MM.1S (cell line): ENCODE results near the gene TMOD1.

ENCODE experiments used
- DNase-seq: peaks from one replicate; pipeline ENCODE4 v3.0.0-alpha.2; 2015
- H2AFZ ChIP-seq: fragments of 300-600 bp; sonication (generic); 2 replicates; pipeline ENCODE4 v1.6.0; 2016; ENCODE audit warnings: antibody characterized with exemption, low read length
- H3F3A ChIP-seq: fragments of 300-600 bp; sonication (generic); 2 replicates; pipeline ENCODE4 v1.6.1; 2016; ENCODE audit warnings: mild to moderate bottlenecking, antibody characterized with exemption, low read length, moderate library complexity, mixed read lengths; ENCODE audit not compliant: insufficient read depth
- H3K27ac ChIP-seq: fragments of 300-600 bp; sonication (generic); 2 replicates; pipeline ENCODE4 v1.5.1; 2016; ENCODE audit warnings: mild to moderate bottlenecking, low read length
- H3K27me3 ChIP-seq: fragments of 300-600 bp; sonication (generic); replicated peaks from 2 replicates; pipeline ENCODE4 v1.6.0; 2016; ENCODE audit warnings: low read length; ENCODE audit not compliant: insufficient read depth
- H3K36me3 ChIP-seq: fragments of 300-600 bp; sonication (generic); replicated peaks from 2 replicates; pipeline ENCODE4 v1.6.1; 2016; ENCODE audit warnings: mild to moderate bottlenecking, low read length, mixed read lengths; ENCODE audit not compliant: insufficient read depth
- H3K4me1 ChIP-seq: fragments of 300-600 bp; sonication (generic); 2 replicates; pipeline ENCODE4 v1.6.1; 2016; ENCODE audit warnings: low read length, mixed read lengths
- H3K4me2 ChIP-seq: fragments of 300-600 bp; sonication (generic); 2 replicates; pipeline ENCODE4 v1.6.0; 2016; ENCODE audit warnings: low read depth, low read length
- H3K4me3 ChIP-seq: fragments of 300-600 bp; sonication (generic); 2 replicates; pipeline ENCODE4 v1.5.1; 2016; ENCODE audit warnings: low read length, mixed read lengths
- H3K79me2 ChIP-seq: fragments of 300-600 bp; sonication (generic); 2 replicates; pipeline ENCODE4 v1.6.1; 2016; ENCODE audit warnings: mixed run types, low read length, mixed read lengths
- H3K9ac ChIP-seq: fragments of 300-600 bp; sonication (generic); 2 replicates; pipeline ENCODE4 v1.6.1; 2016; ENCODE audit warnings: low read length, mixed read lengths
- H3K9me2 ChIP-seq: fragments of 300-600 bp; sonication (generic); replicated peaks from 2 replicates; pipeline ENCODE4 v1.6.1; 2016; ENCODE audit warnings: mild to moderate bottlenecking, low read length, mixed read lengths; ENCODE audit not compliant: insufficient read depth
- H3K9me3 ChIP-seq: fragments of 300-600 bp; sonication (generic); replicated peaks from 2 replicates; pipeline ENCODE4 v1.6.1; 2016; ENCODE audit warnings: mild to moderate bottlenecking, low read length, mixed read lengths; ENCODE audit not compliant: insufficient read depth
- H4K20me1 ChIP-seq: fragments of 300-600 bp; sonication (generic); 2 replicates; pipeline ENCODE4 v1.6.1; 2016; ENCODE audit warnings: mild to moderate bottlenecking, low read length, moderate library complexity, mixed read lengths; ENCODE audit not compliant: insufficient read depth
- CTCF ChIP-seq: fragments of 300-600 bp; sonication (generic); IDR thresholded peaks from 2 replicates; pipeline ENCODE4 v1.5.1; 2016; ENCODE audit warnings: antibody characterized with exemption, low read length, mixed read lengths
- EZH2 ChIP-seq: fragments of 300-600 bp; sonication (generic); optimal IDR thresholded peaks from 2 replicates; pipeline ENCODE3; 2017; ENCODE audit warnings: low read depth, mild to moderate bottlenecking, antibody characterized with exemption, low read length, mixed read lengths
- EZH2phosphoT487 ChIP-seq: fragments of 300-600 bp; sonication (generic); IDR thresholded peaks from 2 replicates; pipeline ENCODE4 v1.6.1; 2018; ENCODE audit warnings: antibody characterized with exemption, low read length

Gene TMOD1

GRCh38 chr9:97628668-97629067 is 127.2 kb downstream of the TMOD1 start:
- Histone ChIP-seq H3K27me3 (no peaks in the 10 kb centered on the region), H3K4me1 (peaks cover 16% of the 10 kb centered on the region), H3K79me2 (peaks cover 42% of the 10 kb centered on the region), H2AFZ (no peak overlapping the region), H3K9me3 (no peaks in the 10 kb centered on the region), H3F3A (peaks cover 18% of the 10 kb centered on the region), H3K4me3 (no peak overlapping the region), H3K9ac (no peak overlapping the region), H3K4me2 (no peak overlapping the region), H3K36me3 (peaks cover 5% of the 10 kb centered on the region; the same call in 1 of the 2 replicates), H4K20me1 (no peaks in the 10 kb centered on the region), H3K27ac (no peak overlapping the region), H3K9me2 (no peaks in the 10 kb centered on the region)
- TF ChIP-seq EZH2 (no peak), CTCF (no peak), EZH2phosphoT487 (no peak)
- no peak for DNase-seq

GRCh38 chr9:97629156-97629555 is 127.7 kb downstream of the TMOD1 start:
- Histone ChIP-seq H3K27me3 (no peaks in the 10 kb centered on the region), H3K79me2 (peaks cover 47% of the 10 kb centered on the region), H3K4me1 (peaks cover 16% of the 10 kb centered on the region), H3K4me3 (no peak overlapping the region), H3K4me2 (no peak overlapping the region), H3K27ac (no peak overlapping the region), H3K9ac (no peak overlapping the region), H3K36me3 (peaks cover 5% of the 10 kb centered on the region; the same call in 1 of the 2 replicates), H3K9me3 (no peaks in the 10 kb centered on the region), H3K9me2 (no peaks in the 10 kb centered on the region), H2AFZ (no peak overlapping the region), H3F3A (peaks cover 23% of the 10 kb centered on the region), H4K20me1 (no peaks in the 10 kb centered on the region)
- TF ChIP-seq EZH2 (no peak), CTCF (no peak), EZH2phosphoT487 (no peak)
- DNase-seq = no peak

GRCh38 chr9:97630591-97630990 is 129.1 kb downstream of the TMOD1 start:
- H3K4me3 ChIP-seq = no peak overlapping the region
- H4K20me1 ChIP-seq = no peaks in the 10 kb centered on the region
- no peaks in the 10 kb centered on the region for H3K9me2 ChIP-seq
- H3K79me2 ChIP-seq = peaks cover 62% of the 10 kb centered on the region
- TF ChIP-seq CTCF (no peak), EZH2phosphoT487 (no peak), EZH2 (no peak)
- peaks cover 23% of the 10 kb centered on the region for H3K4me1 ChIP-seq
- H3K27ac ChIP-seq = no peak overlapping the region
- H3K27me3 ChIP-seq = no peaks in the 10 kb centered on the region
- H3F3A ChIP-seq = peaks cover 27% of the 10 kb centered on the region
- DNase-seq = no peak
- H3K4me2 ChIP-seq = no peak overlapping the region
- no peak overlapping the region for H2AFZ ChIP-seq
- no peaks in the 10 kb centered on the region for H3K36me3 ChIP-seq
- no peak overlapping the region for H3K9ac ChIP-seq
- no peaks in the 10 kb centered on the region for H3K9me3 ChIP-seq
